Liver (tissue), 3 donors: Measurements from ENCODE around the gene LCMT2.

Experiments
- ATF3 ChIP-seq: IDR thresholded peaks from 2 replicates; pipeline ENCODE4 v1.6.1; 2016; ENCODE audit warnings: antibody characterized with exemption
- CTCF ChIP-seq: fragments of 150-350 bp; IDR thresholded peaks from 2 replicates; pipeline ENCODE4 v1.5.1; 2017; ENCODE audit warnings: improper control_type of control experiment, low read depth, low read length; ENCODE audit not compliant: missing input control
- EGR1 ChIP-seq, 2 donors: IDR thresholded peaks; 2 replicates each; pipeline ENCODE4 v1.6.1; 2016 to 2018; ENCODE audit warnings: antibody characterized with exemption in 2 of 2, low read depth in 2 of 2
- GABPA ChIP-seq, 2 donors: IDR thresholded peaks in 1 of 2; conservative IDR thresholded peaks in 1 of 2; 2 replicates each; pipeline ENCODE4 v1.6.1; 2016; ENCODE audit warnings: antibody characterized with exemption in 2 of 2, mild to moderate bottlenecking in 1 of 2, moderate library complexity in 1 of 2
- JUND ChIP-seq, 2 donors: IDR thresholded peaks; 2 replicates each; pipeline ENCODE4 v1.6.1; 2016; ENCODE audit warnings: antibody characterized with exemption in 2 of 2
- MAX ChIP-seq: IDR thresholded peaks from 2 replicates; pipeline ENCODE4 v1.6.1; 2016; ENCODE audit warnings: antibody characterized with exemption
- NR2F2 ChIP-seq: IDR thresholded peaks from 2 replicates; pipeline ENCODE4 v1.6.1; 2016; ENCODE audit warnings: antibody characterized with exemption
- RAD21 ChIP-seq, 2 donors: IDR thresholded peaks; 2 replicates each; pipeline ENCODE4 v1.6.1; 2016; ENCODE audit warnings: antibody characterized with exemption in 2 of 2, mild to moderate bottlenecking in 2 of 2
- REST ChIP-seq: IDR thresholded peaks from 2 replicates; pipeline ENCODE4 v1.6.1; 2016; ENCODE audit warnings: antibody characterized with exemption, mild to moderate bottlenecking
- RXRA ChIP-seq, 2 donors: IDR thresholded peaks; 2 replicates each; pipeline ENCODE4 v1.6.1; 2017 to 2018; ENCODE audit warnings: antibody characterized with exemption in 2 of 2, mild to moderate bottlenecking in 1 of 2
- SP1 ChIP-seq: IDR thresholded peaks from 2 replicates; pipeline ENCODE4 v1.6.1; 2018; ENCODE audit warnings: antibody characterized with exemption, mild to moderate bottlenecking
- TAF1 ChIP-seq: conservative IDR thresholded peaks from 2 replicates; pipeline ENCODE4 v1.6.1; 2016; ENCODE audit warnings: antibody characterized with exemption, mild to moderate bottlenecking
- ZBTB33 ChIP-seq: IDR thresholded peaks from 2 replicates; pipeline ENCODE4 v1.6.1; 2016; ENCODE audit warnings: antibody characterized with exemption
- donor health status: healthy.
- donor health status: healthy.

GRCh38 chr15:43318990-43319771, 11.2 kb downstream of the LCMT2 start:
- TF ChIP-seq CTCF (no peak), JUND (IDR thresholded peaks at IDR 0.05) (no peak), NR2F2 (no peak), EGR1 (IDR thresholded peaks at IDR 0.05; ENCODE audit: low read depth in 2 of 2) (no peak), REST (no peak), ZBTB33 (no peak), RAD21 (IDR thresholded peaks at IDR 0.05) (no peak), ATF3 (no peak), MAX (no peak), RXRA (IDR thresholded peaks at IDR 0.05) (no peak), TAF1 (no peak), SP1 (no peak), GABPA (IDR thresholded peaks at IDR 0.05 in 1 of 2, conservative IDR thresholded peaks at IDR 0.05 in 1 of 2) (no peak)
